K562 (cell line): ENCODE measurements around the gene NRGN. TPM values are rescaled to one million over a fixed set of nuclear protein-coding genes. Genes with fewer than 3 reads are reported as not detected.
A peak's percentile ranks its signal among the peaks of the same experiment; 100 is the strongest.

ENCODE experiments used
- ATAC-seq: fragments of 200-7000 bp; cut with Tn5 transposase; 3 replicates; pipeline ENCODE4 v1.9.1; 2020; ENCODE audit warnings: moderate library complexity
- BruUV-seq: library from RNA; stranded (reverse); fragments of 400-500 nt; replicated peaks from 2 replicates; lab custom pipeline; 2021; lab: Mats Ljungman, UMichigan
- CTCF ChIA-PET: fragments of 300-600 bp; formaldehyde crosslinking; extraction: SDS; loops from one replicate; lab custom pipeline; 2021; ENCODE audit warnings: low intra/inter-chr PET ratio; lab: Yijun Ruan, JAX
- POLR2A ChIA-PET: fragments of 300-600, 350-650 bp; sonication (Branson Sonifier 250); formaldehyde crosslinking; extraction: SDS; loops from one replicate; lab custom pipeline; 2021; ENCODE audit warnings: antibody characterized with exemption, inconsistent platforms; lab: Yijun Ruan, JAX
- DNase-seq, 4 experiments: peaks; one replicate each; pipeline versions ENCODE4 v3.0.0 to v3.0.0-alpha.2; 2011 to 2018; ENCODE audit warnings: low spot score in 3 of 4, mixed read lengths in 3 of 4; ENCODE audit errors: extremely low read depth in 1 of 4
- FAIRE-seq: peaks from 2 replicates; lab custom pipeline; 2011; peaks lifted over from hg19 to GRCh38; lab: Jason Lieb, UNC
- H2AFZ ChIP-seq: 2 replicates; pipeline ENCODE4 v1.6.0; 2011; ENCODE audit warnings: low read depth, low read length, control low read depth, inconsistent platforms
- H3K27ac ChIP-seq: fragments of 200-600 bp; 3 replicates; pipeline ENCODE4 v1.8.0; 2011; ENCODE audit warnings: low read depth, mild to moderate bottlenecking, control low read depth, inconsistent platforms, low read length, moderate library complexity, mixed read lengths; ENCODE audit errors: extremely low read depth
- H3K27me3 ChIP-seq, 2 experiments: fragments of 300-600 bp in 1 of 2; 2 replicates in 1 of 2; 3 replicates in 1 of 2; pipeline versions ENCODE4 v1.6.0 to v1.8.0; 2011; ENCODE audit warnings: inconsistent platforms in 2 of 2, low read length in 2 of 2, mild to moderate bottlenecking in 1 of 2, mixed read lengths in 1 of 2, moderate library complexity in 1 of 2; ENCODE audit not compliant: control insufficient read depth in 2 of 2, insufficient read depth in 2 of 2
- H3K36me3 ChIP-seq: fragments of 300-600 bp; 3 replicates; pipeline ENCODE4 v1.8.0; 2011; ENCODE audit warnings: mild to moderate bottlenecking, low read length, inconsistent platforms; ENCODE audit not compliant: control insufficient read depth, insufficient read depth
- H3K4me1 ChIP-seq, 2 experiments: fragments of 200-600 bp in 1 of 2; replicated peaks in 1 of 2; 2 replicates in 1 of 2; 3 replicates in 1 of 2; pipeline versions ENCODE4 v1.5.1 to v1.8.0; 2011; ENCODE audit warnings: inconsistent platforms in 2 of 2, low read length in 2 of 2, mild to moderate bottlenecking in 1 of 2, mixed read lengths in 1 of 2, moderate library complexity in 1 of 2; ENCODE audit not compliant: control insufficient read depth in 2 of 2, insufficient read depth in 2 of 2
- H3K4me2 ChIP-seq: 2 replicates; pipeline ENCODE4 v1.6.1; 2011; ENCODE audit warnings: low read length, control low read depth, inconsistent platforms, mixed read lengths; ENCODE audit not compliant: insufficient read depth
- H3K4me3 ChIP-seq: fragments of 200-600 bp; sonication (generic), shearing (Covaris generic); 2 replicates; pipeline ENCODE4 v1.5.1; 2016; ENCODE audit warnings: control low read depth, inconsistent platforms
- H3K79me2 ChIP-seq: fragments of 200-600 bp; 3 replicates; pipeline ENCODE4 v1.8.0; 2011; ENCODE audit warnings: low read length, inconsistent platforms; ENCODE audit not compliant: control insufficient read depth, insufficient read depth
- H3K9ac ChIP-seq, 2 experiments: 2 replicates each; pipeline versions ENCODE4 v1.6.0 to v1.6.1; 2011; ENCODE audit warnings: low read depth in 2 of 2, low read length in 2 of 2, control low read depth in 1 of 2, inconsistent platforms in 1 of 2, mild to moderate bottlenecking in 1 of 2, mixed read lengths in 1 of 2; ENCODE audit not compliant: insufficient read depth in 1 of 2
- H3K9me1 ChIP-seq: one replicate; pipeline ENCODE4 v1.6.0; 2011; ENCODE audit warnings: inconsistent platforms, mild to moderate bottlenecking, low read length, moderate library complexity; ENCODE audit not compliant: control insufficient read depth, insufficient read depth
- H3K9me3 ChIP-seq: replicated peaks from 2 replicates; pipeline ENCODE4 v1.5.1; 2011; ENCODE audit warnings: low read depth, low read length, inconsistent platforms; ENCODE audit not compliant: control insufficient read depth, insufficient read depth
- H4K20me1 ChIP-seq: replicated peaks from 2 replicates; pipeline ENCODE4 v1.6.1; 2011; ENCODE audit warnings: low read length, inconsistent platforms, mixed read lengths; ENCODE audit not compliant: control insufficient read depth, insufficient read depth
- ARID1B ChIP-seq: fragments of 450-650 bp; IDR thresholded peaks from 2 replicates; pipeline ENCODE4 v1.6.1; 2016; ENCODE audit warnings: antibody characterized with exemption, mild to moderate bottlenecking, inconsistent platforms
- BCL6 ChIP-seq: fragments of 250-450 bp; sonication (Bioruptor Pico); IDR thresholded peaks from 2 replicates; pipeline ENCODE4 v1.4.0; 2020
- GTF2A2 ChIP-seq: IDR thresholded peaks from 2 replicates; pipeline ENCODE4 v1.6.1; 2016; ENCODE audit warnings: mild to moderate bottlenecking, missing genetic modification characterization, missing compliant biosample characterization
- NEUROD1 ChIP-seq: fragments of 150-350 bp; IDR thresholded peaks from 2 replicates; pipeline ENCODE4 v1.6.1; 2014; ENCODE audit warnings: borderline replicate concordance, low read length, low read depth; ENCODE audit not compliant: partially characterized antibody
- NR2C1 ChIP-seq, 2 experiments: fragments of 450-650 bp; IDR thresholded peaks; 2 replicates each; pipeline ENCODE4 v1.6.1; 2017; ENCODE audit warnings: mild to moderate bottlenecking in 2 of 2, antibody characterized with exemption in 1 of 2, inconsistent platforms in 1 of 2, missing compliant biosample characterization in 1 of 2, missing genetic modification characterization in 1 of 2
- SMC3 ChIP-seq: conservative IDR thresholded peaks from 2 replicates; pipeline ENCODE4 v1.6.1; 2011; ENCODE audit warnings: low read depth, low read length, improper control_type of control experiment; ENCODE audit not compliant: insufficient read depth
- ZFX ChIP-seq: sonication (generic); formaldehyde crosslinking; IDR thresholded peaks from 2 replicates; pipeline ENCODE4 v1.8.0; 2022; ENCODE audit warnings: mild to moderate bottlenecking, missing genetic modification reagents, moderate library complexity
- ZNF184 ChIP-seq: sonication (generic); formaldehyde crosslinking; IDR thresholded peaks from 2 replicates; pipeline ENCODE4 v1.5.0; 2020; ENCODE audit warnings: missing genetic modification reagents
- ZNF507 ChIP-seq: conservative IDR thresholded peaks from 2 replicates; pipeline ENCODE4 v1.6.1; 2017; ENCODE audit warnings: missing genetic modification characterization, missing compliant biosample characterization
- WGBS: fragments of 100-300 bp; shearing (Covaris generic); methylation state at CpG from one replicate; pipeline ENCODE4 v1.1.6; 2016; ENCODE audit warnings: low coverage, mixed read lengths; ENCODE audit not compliant: insufficient coverage; ENCODE audit errors: missing lambda C conversion rate; 5-methylcytosine and 5-hydroxymethylcytosine counted together
- in situ Hi-C: fragments of 300-500 bp; cut with MboI; formaldehyde crosslinking; loops from 4 replicates; pipeline ENCODE4 v1.15.0; 2018; ENCODE audit warnings: inconsistent platforms, mixed read lengths
- intact Hi-C: fragments of 100-400 bp; cut with micrococcal nuclease; formaldehyde crosslinking; loops from 2 replicates; pipeline ENCODE4 v1.14.2; 2022
- polyA plus RNA-seq, 8 experiments: library from polyadenylated mRNA; depleted of rRNA in 4 of 8; stranded (reverse) in 5 of 8; unstranded in 3 of 8; fragments of >200 nt; fragmentation: Nextera tagmentation in 2 of 8; fragmentation: Illumina TruSeq in 1 of 8; extraction: Ambion mirVana in 2 of 8; extraction: Trizol in 1 of 8; gene quantifications; 2 replicates each; pipeline versions ENCODE4 v1.2.1 to v1.2.3, GENCODE V29; 2011 to 2014; ENCODE audit warnings: inconsistent platforms in 1 of 8, missing spikeins in 1 of 8
- total RNA-seq, 7 experiments: library from RNA; depleted of rRNA in 6 of 7; stranded (reverse); fragments of >200 nt in 6 of 7; fragmentation: Illumina TruSeq in 2 of 7; extraction: Trizol in 2 of 7; gene quantifications; 2 replicates each; pipeline versions ENCODE4 v1.2.1 to v1.2.3, GENCODE V29; 2011 to 2021; ENCODE audit warnings: low replicate concordance in 1 of 7
- TF ChIP-seq, protein P1 (sequence below): fragments of 450-650 bp; formaldehyde crosslinking; IDR thresholded peaks from 2 replicates; pipeline ENCODE4 v1.4.0; 2020; ENCODE audit warnings: mild to moderate bottlenecking, moderate library complexity
- TF ChIP-seq, protein P2 (sequence below): IDR thresholded peaks from 2 replicates; pipeline ENCODE4 v1.6.1; 2011; ENCODE audit warnings: borderline replicate concordance, low read depth, mild to moderate bottlenecking, moderate library complexity, low read length; ENCODE audit not compliant: insufficient read depth, poor library complexity, severe bottlenecking
- TF ChIP-seq, protein P3 (sequence below), 3 experiments: IDR thresholded peaks in 2 of 3; conservative IDR thresholded peaks in 1 of 3; 2 replicates each; pipeline ENCODE4 v1.5.1; 2011 to 2012; ENCODE audit warnings: low read length in 3 of 3, mild to moderate bottlenecking in 3 of 3, control low read depth in 2 of 3, improper control_type of control experiment in 1 of 3, inconsistent platforms in 1 of 3, low read depth in 1 of 3, mixed read lengths in 1 of 3, moderate library complexity in 1 of 3; ENCODE audit not compliant: insufficient read depth in 2 of 3

NRGN gene
- total and polyA plus RNA-seq, 9 of the 15 experiments (the other 6 are each of a cell fraction or from before 2014, with no cell fraction given) = 0.29 to 7.8 (median 3.5) TPM; not detected in 2

DNA sequence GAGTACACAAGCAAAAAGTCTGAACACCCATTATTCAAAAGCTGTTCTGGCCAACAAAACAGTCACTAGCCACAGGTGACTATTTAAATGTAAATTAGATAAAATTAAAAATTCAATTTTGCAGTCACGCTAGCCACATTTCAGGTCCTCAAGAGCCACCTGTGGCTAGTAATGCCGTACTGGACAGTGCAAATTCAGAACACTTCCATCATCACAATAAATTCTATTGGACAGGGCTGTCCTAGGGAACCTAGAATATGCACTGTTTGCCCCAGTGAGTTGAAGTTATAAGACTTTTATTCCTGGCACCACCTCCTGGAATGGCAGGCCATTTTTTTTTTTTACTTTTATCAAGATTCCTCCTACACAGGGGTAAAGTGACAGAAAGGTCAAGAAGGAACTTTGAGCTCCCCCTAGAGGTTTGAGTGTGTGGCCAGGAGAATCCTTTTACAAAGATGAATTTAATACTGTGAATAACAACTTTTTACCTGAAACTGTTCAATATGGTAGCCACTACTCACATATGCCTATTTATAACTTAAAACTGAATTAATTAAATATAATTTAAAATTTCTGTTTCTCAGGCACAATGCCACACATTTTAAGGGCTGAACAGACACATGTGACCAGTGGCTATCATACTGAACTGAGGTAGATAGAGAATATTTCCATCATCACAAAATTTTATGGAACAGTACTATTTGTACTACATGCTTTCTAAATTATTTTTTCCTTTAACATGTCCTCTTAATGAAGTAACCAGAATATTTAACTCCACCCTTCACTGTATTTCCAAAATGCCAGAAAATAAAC is 53.9 kb downstream of the NRGN start (continued):
- TF ChIP-seq, protein P1, sequence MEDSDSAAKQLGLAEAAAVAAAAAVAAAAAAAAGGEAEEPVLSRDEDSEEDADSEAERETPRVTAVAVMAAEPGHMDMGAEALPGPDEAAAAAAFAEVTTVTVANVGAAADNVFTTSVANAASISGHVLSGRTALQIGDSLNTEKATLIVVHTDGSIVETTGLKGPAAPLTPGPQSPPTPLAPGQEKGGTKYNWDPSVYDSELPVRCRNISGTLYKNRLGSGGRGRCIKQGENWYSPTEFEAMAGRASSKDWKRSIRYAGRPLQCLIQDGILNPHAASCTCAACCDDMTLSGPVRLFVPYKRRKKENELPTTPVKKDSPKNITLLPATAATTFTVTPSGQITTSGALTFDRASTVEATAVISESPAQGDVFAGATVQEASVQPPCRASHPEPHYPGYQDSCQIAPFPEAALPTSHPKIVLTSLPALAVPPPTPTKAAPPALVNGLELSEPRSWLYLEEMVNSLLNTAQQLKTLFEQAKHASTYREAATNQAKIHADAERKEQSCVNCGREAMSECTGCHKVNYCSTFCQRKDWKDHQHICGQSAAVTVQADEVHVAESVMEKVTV (CRISPR knock-in tag) = peak; percentile 42
- peak; percentile 33; the same call in 1 of the 2 replicates for TF ChIP-seq SMC3
- TF ChIP-seq, protein P2, sequence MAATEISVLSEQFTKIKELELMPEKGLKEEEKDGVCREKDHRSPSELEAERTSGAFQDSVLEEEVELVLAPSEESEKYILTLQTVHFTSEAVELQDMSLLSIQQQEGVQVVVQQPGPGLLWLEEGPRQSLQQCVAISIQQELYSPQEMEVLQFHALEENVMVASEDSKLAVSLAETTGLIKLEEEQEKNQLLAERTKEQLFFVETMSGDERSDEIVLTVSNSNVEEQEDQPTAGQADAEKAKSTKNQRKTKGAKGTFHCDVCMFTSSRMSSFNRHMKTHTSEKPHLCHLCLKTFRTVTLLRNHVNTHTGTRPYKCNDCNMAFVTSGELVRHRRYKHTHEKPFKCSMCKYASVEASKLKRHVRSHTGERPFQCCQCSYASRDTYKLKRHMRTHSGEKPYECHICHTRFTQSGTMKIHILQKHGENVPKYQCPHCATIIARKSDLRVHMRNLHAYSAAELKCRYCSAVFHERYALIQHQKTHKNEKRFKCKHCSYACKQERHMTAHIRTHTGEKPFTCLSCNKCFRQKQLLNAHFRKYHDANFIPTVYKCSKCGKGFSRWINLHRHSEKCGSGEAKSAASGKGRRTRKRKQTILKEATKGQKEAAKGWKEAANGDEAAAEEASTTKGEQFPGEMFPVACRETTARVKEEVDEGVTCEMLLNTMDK = peak; percentile 37

DNA sequence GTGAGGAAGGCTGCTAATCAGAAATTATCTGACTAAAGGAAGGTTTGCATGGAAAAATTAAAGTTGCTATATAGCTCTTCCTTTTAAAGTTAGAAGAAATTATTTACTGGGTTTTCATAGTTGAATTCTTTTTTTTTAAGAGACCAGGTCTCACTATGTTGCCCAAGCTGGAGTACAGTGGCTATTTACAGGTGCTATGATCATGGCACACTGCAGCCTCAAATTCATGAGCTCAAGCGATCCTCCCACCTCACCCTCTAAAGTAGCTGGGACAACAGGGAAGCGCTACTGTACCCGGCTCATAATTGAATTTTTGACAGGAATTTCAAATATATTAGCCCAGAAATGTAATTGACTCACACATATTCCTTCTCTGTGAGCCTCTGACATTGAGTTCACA is 56.6 kb downstream of the NRGN start:
- ChIA-PET POLR2A (no interaction called here), CTCF (no interaction called here)
- 81% methylated on average over 3 of the region's 3 CpGs for WGBS
- Histone ChIP-seq H3K9me3 (no peaks in the 10 kb centered on the region), H3K79me2 (peaks cover 32% of the 10 kb centered on the region), H3K9ac (no peak overlapping the region), H3K36me3 (no peaks in the 10 kb centered on the region; the same call in 2 of the 3 replicates), H3K4me1 (peaks cover 7 to 16% of the 10 kb centered on the region in 2 experiments; a peak in 3 of 5 replicates), H4K20me1 (no peaks in the 10 kb centered on the region), H3K9me1 (no peaks in the 10 kb centered on the region), H3K27me3 (no peaks in the 10 kb centered on the region), H3K4me3 (no peak overlapping the region), H3K4me2 (no peak overlapping the region), H2AFZ (no peak overlapping the region), H3K27ac (no peak overlapping the region)
- FAIRE-seq = no peak
- BruUV-seq = no TSS peak
- ATAC-seq = no peak
- TF ChIP-seq, protein P3, sequence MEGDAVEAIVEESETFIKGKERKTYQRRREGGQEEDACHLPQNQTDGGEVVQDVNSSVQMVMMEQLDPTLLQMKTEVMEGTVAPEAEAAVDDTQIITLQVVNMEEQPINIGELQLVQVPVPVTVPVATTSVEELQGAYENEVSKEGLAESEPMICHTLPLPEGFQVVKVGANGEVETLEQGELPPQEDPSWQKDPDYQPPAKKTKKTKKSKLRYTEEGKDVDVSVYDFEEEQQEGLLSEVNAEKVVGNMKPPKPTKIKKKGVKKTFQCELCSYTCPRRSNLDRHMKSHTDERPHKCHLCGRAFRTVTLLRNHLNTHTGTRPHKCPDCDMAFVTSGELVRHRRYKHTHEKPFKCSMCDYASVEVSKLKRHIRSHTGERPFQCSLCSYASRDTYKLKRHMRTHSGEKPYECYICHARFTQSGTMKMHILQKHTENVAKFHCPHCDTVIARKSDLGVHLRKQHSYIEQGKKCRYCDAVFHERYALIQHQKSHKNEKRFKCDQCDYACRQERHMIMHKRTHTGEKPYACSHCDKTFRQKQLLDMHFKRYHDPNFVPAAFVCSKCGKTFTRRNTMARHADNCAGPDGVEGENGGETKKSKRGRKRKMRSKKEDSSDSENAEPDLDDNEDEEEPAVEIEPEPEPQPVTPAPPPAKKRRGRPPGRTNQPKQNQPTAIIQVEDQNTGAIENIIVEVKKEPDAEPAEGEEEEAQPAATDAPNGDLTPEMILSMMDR (IDR thresholded peaks at IDR 0.05 in 2 of 3, conservative IDR thresholded peaks at IDR 0.05 in 1 of 3; ENCODE audit: insufficient read depth in 2 of 3, low read depth in 1 of 3, low read length in 3 of 3) = no peak
- TF ChIP-seq ZFX (CRISPR knock-in tag) (no peak), BCL6 (no peak), NR2C1 (IDR thresholded peaks at IDR 0.05) (no peak), NR2C1 (tag; IDR thresholded peaks at IDR 0.05) (no peak), ZNF507 (tag) (no peak), ZNF184 (CRISPR knock-in tag) (no peak), NEUROD1 (no peak), GTF2A2 (no peak), ARID1B (no peak)
- TF ChIP-seq, protein P1 (CRISPR knock-in tag) = no peak
- in situ Hi-C loops (no loop called here), intact Hi-C loops (no loop called here)
- no peak for DNase-seq
